Loucy (cell line): Measurements from ENCODE around the gene INSYN2B.

ENCODE experiments used
- EZH2phosphoT487 ChIP-seq: fragments of 200-600 bp; IDR thresholded peaks from 2 replicates; pipeline ENCODE4 v1.6.1; 2018; ENCODE audit warnings: antibody characterized with exemption, mild to moderate bottlenecking, moderate library complexity, borderline replicate concordance
- TF ChIP-seq, protein P1 (sequence below): fragments of 200-600 bp; sonication (generic); conservative IDR thresholded peaks from 2 replicates; pipeline ENCODE4 v1.5.1; 2014; ENCODE audit warnings: mild to moderate bottlenecking, antibody characterized with exemption, low read length

GRCh38 chr5:170011751-170012150, 31.5 kb upstream of the INSYN2B start:
- TF ChIP-seq, protein P1, sequence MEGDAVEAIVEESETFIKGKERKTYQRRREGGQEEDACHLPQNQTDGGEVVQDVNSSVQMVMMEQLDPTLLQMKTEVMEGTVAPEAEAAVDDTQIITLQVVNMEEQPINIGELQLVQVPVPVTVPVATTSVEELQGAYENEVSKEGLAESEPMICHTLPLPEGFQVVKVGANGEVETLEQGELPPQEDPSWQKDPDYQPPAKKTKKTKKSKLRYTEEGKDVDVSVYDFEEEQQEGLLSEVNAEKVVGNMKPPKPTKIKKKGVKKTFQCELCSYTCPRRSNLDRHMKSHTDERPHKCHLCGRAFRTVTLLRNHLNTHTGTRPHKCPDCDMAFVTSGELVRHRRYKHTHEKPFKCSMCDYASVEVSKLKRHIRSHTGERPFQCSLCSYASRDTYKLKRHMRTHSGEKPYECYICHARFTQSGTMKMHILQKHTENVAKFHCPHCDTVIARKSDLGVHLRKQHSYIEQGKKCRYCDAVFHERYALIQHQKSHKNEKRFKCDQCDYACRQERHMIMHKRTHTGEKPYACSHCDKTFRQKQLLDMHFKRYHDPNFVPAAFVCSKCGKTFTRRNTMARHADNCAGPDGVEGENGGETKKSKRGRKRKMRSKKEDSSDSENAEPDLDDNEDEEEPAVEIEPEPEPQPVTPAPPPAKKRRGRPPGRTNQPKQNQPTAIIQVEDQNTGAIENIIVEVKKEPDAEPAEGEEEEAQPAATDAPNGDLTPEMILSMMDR = no peak
- TF ChIP-seq EZH2phosphoT487 = no peak
